ENCODE measurements around the gene PRR14L.

PRR14L gene

GRCh38 chr22:31691408-31691807, 58.5 kb downstream of the PRR14L start:
- TF ChIP-seq CTCF (IDR thresholded peaks at IDR 0.05; ENCODE audit: control extremely low read depth, extremely low read depth, low read depth, missing control alignments), result no peak
- ChIA-PET POLR2A (no interaction called here), CTCF (interaction anchor here (1.1 to 1.7 kb wide), 3 partner anchors 10 to 279 kb away, joined by 3 to 4 read pairs (median 4); no protein-coding TSS in a partner anchor)
- no peak for DNase-seq (ENCODE audit: extremely low spot score)

- CTCF ChIA-PET, result interaction anchor here (0.9 to 3.4 kb wide), 5 partner anchors 11 to 29 kb away, joined by 3 to 21 read pairs (median 3); no protein-coding TSS in a partner anchor
- POLR2A ChIA-PET, result no interaction called here
Observed at GRCh38 chr22:31683181-31684105, 66.5 kb downstream of the PRR14L start.

GRCh38 chr22:31682751-31683150, 67.2 kb downstream of the PRR14L start:
- ChIA-PET CTCF (interaction anchor here (0.9 to 3.4 kb wide), 6 partner anchors 9 to 30 kb away, joined by 3 to 21 read pairs (median 4); no protein-coding TSS in a partner anchor), POLR2A (no interaction called here)

More at GRCh38 chr22:31683181-31684105, 66.5 kb downstream of the PRR14L start:
- TF ChIP-seq CTCF (IDR thresholded peaks at IDR 0.05; ENCODE audit: control extremely low read depth, extremely low read depth, low read depth, missing control alignments), result no peak
- no peak for DNase-seq (ENCODE audit: extremely low spot score)

GRCh38 chr22:31681349-31682345, 68.3 kb downstream of the PRR14L start:
- CTCF ChIA-PET, result interaction anchor here (0.9 to 3.4 kb wide), 7 partner anchors 10 to 276 kb away, joined by 3 to 21 read pairs (median 4); no protein-coding TSS in a partner anchor

More at GRCh38 chr22:31682751-31683150, 67.2 kb downstream of the PRR14L start:
- DNase-seq (ENCODE audit: extremely low spot score), result no peak
- TF ChIP-seq CTCF (IDR thresholded peaks at IDR 0.05; ENCODE audit: control extremely low read depth, extremely low read depth, low read depth, missing control alignments), result no peak

GRCh38 chr22:31680861-31681341, 69.0 kb downstream of the PRR14L start:
- ChIA-PET POLR2A (interaction anchor here (0.6 kb wide), 1 partner anchor 226 kb away, joined by 3 read pairs; no protein-coding TSS in a partner anchor), CTCF (interaction anchor here (1.1 to 3.4 kb wide), 5 partner anchors 10 to 277 kb away, joined by 3 to 21 read pairs (median 4); no protein-coding TSS in a partner anchor)
- no peak for TF ChIP-seq CTCF (IDR thresholded peaks at IDR 0.05; ENCODE audit: control extremely low read depth, extremely low read depth, low read depth, missing control alignments)
- DNase-seq (ENCODE audit: extremely low spot score), result no peak

More at GRCh38 chr22:31681349-31682345, 68.3 kb downstream of the PRR14L start:
- DNase-seq (ENCODE audit: extremely low spot score), result no peak
- TF ChIP-seq CTCF (IDR thresholded peaks at IDR 0.05; ENCODE audit: control extremely low read depth, extremely low read depth, low read depth, missing control alignments), result no peak
- POLR2A ChIA-PET, result interaction anchor here (0.6 kb wide), 1 partner anchor 225 kb away, joined by 3 read pairs; no protein-coding TSS in a partner anchor

All from GM10248 (cell line).